Colonic mucosa (tissue), 4 donors: ENCODE results near the gene STAB2. TPM values are rescaled to one million over a fixed set of nuclear protein-coding genes. Genes with fewer than 3 reads are reported as not detected.
A peak's percentile ranks its signal among the peaks of the same experiment; 100 is the strongest.

Source experiments
- DNase-seq: peaks from one replicate; pipeline ENCODE4 v3.0.0-alpha.2; 2020
- H3K27ac ChIP-seq: fragments of 200-600 bp; one replicate; pipeline ENCODE4 v1.8.0; 2021
- H3K27me3 ChIP-seq: fragments of 200-600 bp; one replicate; pipeline ENCODE4 v1.8.0; 2021
- H3K36me3 ChIP-seq: fragments of 200-600 bp; one replicate; pipeline ENCODE4 v1.8.0; 2021
- H3K4me1 ChIP-seq: fragments of 200-600 bp; one replicate; pipeline ENCODE4 v1.8.0; 2021; ENCODE audit warnings: mild to moderate bottlenecking
- H3K4me3 ChIP-seq: fragments of 200-600 bp; one replicate; pipeline ENCODE4 v1.8.0; 2021
- H3K9ac ChIP-seq, 2 donors: one replicate each; pipeline ENCODE4 v1.7.0; 2013; ENCODE audit warnings: control low read depth in 2 of 2, low read depth in 2 of 2, low read length in 2 of 2
- H3K9me3 ChIP-seq: fragments of 200-600 bp; one replicate; pipeline ENCODE4 v1.8.0; 2021
- intact Hi-C: fragments of 100-400 bp; cut with DNase I; formaldehyde crosslinking; loops from one replicate; pipeline ENCODE4 v1.14.1; 2022
- total RNA-seq, 2 donors: library from RNA; stranded (reverse); fragmentation: NEBNext Ultra II Directional in 1 of 2; extraction: Animal tissue kit (Norgen Biotek cat#: 25700) in 1 of 2; gene quantifications; one replicate each; pipeline ENCODE4 v1.2.1, GENCODE V29; 2021
- TF ChIP-seq, protein P1 (sequence below): fragments of 200-600 bp; IDR thresholded peaks from one replicate; pipeline ENCODE4 v1.8.0; 2022; ENCODE audit warnings: antibody characterized with exemption, mild to moderate bottlenecking
- donor health status: healthy.
- donor health status: DM: no; HTN: no; CAD: no.
- donor health status: DM: no; HTN: no; CAD: no.

Gene STAB2
- total RNA-seq, 2 donors from 2014 or later, result 0.56 to 1.0 TPM

- Histone ChIP-seq H3K36me3 (no peaks in the 10 kb centered on the region), H3K9me3 (no peaks in the 10 kb centered on the region), H3K4me1 (no peaks in the 10 kb centered on the region), H3K9ac (no peak overlapping the region), H3K27ac (no peak overlapping the region), H3K4me3 (no peak overlapping the region), H3K27me3 (no peaks in the 10 kb centered on the region)
- DNase-seq, result no peak
- intact Hi-C loops, result no loop called here
- TF ChIP-seq, protein P1, sequence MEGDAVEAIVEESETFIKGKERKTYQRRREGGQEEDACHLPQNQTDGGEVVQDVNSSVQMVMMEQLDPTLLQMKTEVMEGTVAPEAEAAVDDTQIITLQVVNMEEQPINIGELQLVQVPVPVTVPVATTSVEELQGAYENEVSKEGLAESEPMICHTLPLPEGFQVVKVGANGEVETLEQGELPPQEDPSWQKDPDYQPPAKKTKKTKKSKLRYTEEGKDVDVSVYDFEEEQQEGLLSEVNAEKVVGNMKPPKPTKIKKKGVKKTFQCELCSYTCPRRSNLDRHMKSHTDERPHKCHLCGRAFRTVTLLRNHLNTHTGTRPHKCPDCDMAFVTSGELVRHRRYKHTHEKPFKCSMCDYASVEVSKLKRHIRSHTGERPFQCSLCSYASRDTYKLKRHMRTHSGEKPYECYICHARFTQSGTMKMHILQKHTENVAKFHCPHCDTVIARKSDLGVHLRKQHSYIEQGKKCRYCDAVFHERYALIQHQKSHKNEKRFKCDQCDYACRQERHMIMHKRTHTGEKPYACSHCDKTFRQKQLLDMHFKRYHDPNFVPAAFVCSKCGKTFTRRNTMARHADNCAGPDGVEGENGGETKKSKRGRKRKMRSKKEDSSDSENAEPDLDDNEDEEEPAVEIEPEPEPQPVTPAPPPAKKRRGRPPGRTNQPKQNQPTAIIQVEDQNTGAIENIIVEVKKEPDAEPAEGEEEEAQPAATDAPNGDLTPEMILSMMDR, result no peak
Measured at GRCh38 chr12:103737881-103738280, 150.8 kb downstream of the STAB2 start.

DNA sequence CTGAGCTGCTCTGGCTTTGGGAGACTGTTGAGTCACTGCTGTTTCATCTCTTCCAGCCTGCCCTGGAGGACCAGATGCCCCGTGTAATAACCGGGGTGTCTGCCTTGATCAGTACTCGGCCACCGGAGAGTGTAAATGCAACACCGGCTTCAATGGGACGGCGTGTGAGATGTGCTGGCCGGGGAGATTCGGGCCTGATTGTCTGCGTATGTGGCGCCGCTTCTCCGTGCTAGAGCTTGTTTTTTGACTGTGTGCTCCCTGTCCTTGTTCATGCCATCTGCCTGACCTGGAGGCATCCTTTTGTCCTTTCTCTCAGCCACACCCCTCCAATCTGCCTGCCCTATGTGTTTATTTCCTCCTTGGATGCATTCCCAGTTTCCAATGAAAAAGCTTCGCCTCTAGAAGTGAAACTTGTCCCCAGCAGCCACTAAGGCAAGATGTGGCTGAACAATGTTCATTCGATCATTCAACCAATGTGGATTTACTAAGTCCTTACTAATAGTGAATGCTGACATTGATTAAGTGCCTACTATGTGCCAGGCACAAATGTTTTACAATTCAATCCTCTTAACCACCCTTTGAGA is 155.4 kb downstream of the STAB2 start:
- intact Hi-C loops, result no loop called here
- TF ChIP-seq, protein P1, result no peak

GRCh38 chr12:103743788-103744187 is 156.7 kb downstream of the STAB2 start:
- no peaks in the 10 kb centered on the region for H3K36me3 ChIP-seq
- no peak overlapping the region for H3K4me3 ChIP-seq
- TF ChIP-seq, protein P1, result no peak
- no peaks in the 10 kb centered on the region for H3K9me3 ChIP-seq
- H3K27ac ChIP-seq, result no peak overlapping the region
- H3K27me3 ChIP-seq, result no peaks in the 10 kb centered on the region
- no peak for DNase-seq
- H3K9ac ChIP-seq, result no peak overlapping the region
- no peaks in the 10 kb centered on the region for H3K4me1 ChIP-seq
- intact Hi-C loops, result no loop called here

More for the DNA sequence above, 155.4 kb downstream of the STAB2 start:
- Histone ChIP-seq H3K4me1 (no peaks in the 10 kb centered on the region), H3K27ac (peak overlapping the region; percentile 25), H3K27me3 (no peaks in the 10 kb centered on the region), H3K36me3 (no peaks in the 10 kb centered on the region), H3K9ac (no peak overlapping the region), H3K9me3 (no peaks in the 10 kb centered on the region), H3K4me3 (no peak overlapping the region)
- peak; percentile 76 for DNase-seq

GRCh38 chr12:103745962-103746361 is 158.9 kb downstream of the STAB2 start:
- no peak for DNase-seq
- intact Hi-C loops, result no loop called here

DNA sequence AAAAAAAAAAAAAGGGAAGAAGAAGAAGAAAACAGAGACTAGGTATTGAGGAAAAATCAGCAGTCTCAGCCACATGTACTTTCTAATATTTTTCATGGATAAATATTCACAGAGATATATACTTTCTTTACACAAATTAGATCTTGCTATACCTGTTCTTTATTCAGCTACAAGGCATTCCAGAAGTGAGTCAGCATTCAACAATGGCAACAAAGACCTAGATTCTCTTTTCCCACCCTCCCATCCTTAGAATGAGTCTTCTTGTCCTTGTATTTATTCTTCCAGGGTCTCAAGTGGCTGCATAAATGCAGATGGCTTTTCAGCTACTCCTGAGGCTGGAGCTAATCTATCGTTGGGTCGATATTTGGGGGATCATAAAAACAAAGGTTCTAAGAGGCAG is 160.9 kb downstream of the STAB2 start:
- Histone ChIP-seq H3K36me3 (no peaks in the 10 kb centered on the region), H3K4me1 (no peaks in the 10 kb centered on the region), H3K9me3 (no peaks in the 10 kb centered on the region), H3K4me3 (no peak overlapping the region), H3K9ac (no peak overlapping the region), H3K27me3 (no peaks in the 10 kb centered on the region), H3K27ac (no peak overlapping the region)
- intact Hi-C loops, result no loop called here
- TF ChIP-seq, protein P1, result no peak
- no peak for DNase-seq

More at GRCh38 chr12:103745962-103746361, 158.9 kb downstream of the STAB2 start:
- no peaks in the 10 kb centered on the region for H3K36me3 ChIP-seq
- H3K27ac ChIP-seq, result no peak overlapping the region
- H3K4me3 ChIP-seq, result no peak overlapping the region
- no peak overlapping the region for H3K9ac ChIP-seq
- no peaks in the 10 kb centered on the region for H3K27me3 ChIP-seq
- TF ChIP-seq, protein P1, result no peak
- no peaks in the 10 kb centered on the region for H3K9me3 ChIP-seq
- H3K4me1 ChIP-seq, result no peaks in the 10 kb centered on the region
